ENCODE measurements around the gene H1-8.

DNA sequence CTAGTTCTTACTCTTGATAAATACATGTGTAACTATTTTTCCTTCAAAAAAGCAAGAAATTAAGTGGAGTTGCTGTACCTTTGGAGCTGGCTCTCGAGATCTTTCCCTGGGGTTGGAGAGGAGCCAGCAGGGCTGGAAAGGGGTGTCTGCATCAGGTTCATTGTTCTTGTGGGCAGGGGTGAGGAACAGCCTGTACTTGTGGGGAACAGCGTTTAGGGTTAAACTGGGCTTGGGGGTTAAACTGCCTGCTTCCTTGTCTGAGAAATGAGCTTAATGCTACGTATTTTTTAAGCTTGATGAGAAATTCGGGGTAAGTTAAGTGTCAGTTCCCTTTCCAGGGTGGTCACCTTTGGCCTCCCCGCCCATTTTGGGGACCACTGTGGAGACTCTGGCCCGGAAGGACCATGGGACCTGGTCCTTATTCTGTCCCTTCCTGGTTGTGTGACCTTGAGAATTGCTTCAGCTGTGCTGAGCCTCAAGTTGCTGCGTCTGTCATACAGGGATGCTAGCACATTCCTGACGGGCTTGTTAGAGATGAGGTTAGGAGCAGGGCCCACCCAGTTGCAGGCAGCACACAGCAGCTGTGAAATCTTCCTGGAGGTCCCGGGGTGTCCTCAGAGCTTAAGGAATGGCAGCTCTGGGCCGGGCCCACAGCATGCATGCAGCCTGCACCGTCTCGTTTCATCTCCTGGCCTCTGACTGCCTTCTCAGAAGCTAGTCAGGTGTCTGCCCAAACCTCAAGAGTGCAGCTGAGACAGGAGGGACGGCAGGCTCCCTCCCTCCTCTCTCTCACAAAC, 11.6 kb downstream of the H1-8 start:
- TF ChIP-seq CTCF (IDR thresholded peaks at IDR 0.05) (no peak), POLR2A (IDR thresholded peaks at IDR 0.05) (no peak)
